ENCODE measurements around the gene SDR39U1.
A peak's percentile ranks its signal among the peaks of the same experiment; 100 is the strongest.

The SDR39U1 gene

GRCh38 chr14:24430143-24430681, 12.4 kb downstream of the SDR39U1 start:
- DNase-seq = peak in 35 of 51 donors; percentile 23 to 86 (median 61)

GRCh38 chr14:24429395-24430142, 13.0 kb downstream of the SDR39U1 start, which contains the start of the genes CBLN3 and KHNYN:
CBLN3 (minus strand) TSS chr14:24429668; CDS start chr14:24429054, 614 bp downstream.
KHNYN (plus strand) TSS chr14:24429954; CDS start chr14:24430731, 777 bp downstream.
- DNase-seq = peak in 49 of 51 donors; percentile 33 to 86 (median 73)

GRCh38 chr14:24428628-24429394, 13.8 kb downstream of the SDR39U1 start:
- DNase-seq = no peak

- no peak for DNase-seq
Observed at GRCh38 chr14:24427537-24428508, 14.8 kb downstream of the SDR39U1 start.

- DNase-seq = no peak
Observed at GRCh38 chr14:24426912-24427536, 15.6 kb downstream of the SDR39U1 start.

- no peak for DNase-seq
Observed at GRCh38 chr14:24426150-24426911, 16.2 kb downstream of the SDR39U1 start.

- DNase-seq = no peak
Observed at GRCh38 chr14:24425704-24426103, 16.9 kb downstream of the SDR39U1 start.

GRCh38 chr14:24422694-24423601, 19.6 kb downstream of the SDR39U1 start:
- no peak for DNase-seq

- no peak for DNase-seq
Observed at GRCh38 chr14:24422261-24422660, 20.3 kb downstream of the SDR39U1 start.

- no peak for DNase-seq
Observed at GRCh38 chr14:24418492-24418873, 24.1 kb downstream of the SDR39U1 start.

GRCh38 chr14:24417832-24418491, 24.6 kb downstream of the SDR39U1 start:
- no peak for DNase-seq

GRCh38 chr14:24416932-24417619, 25.5 kb downstream of the SDR39U1 start:
- DNase-seq = no peak

- no peak for DNase-seq
Observed at GRCh38 chr14:24416254-24416931, 26.2 kb downstream of the SDR39U1 start.

GRCh38 chr14:24415421-24416253, 26.9 kb downstream of the SDR39U1 start:
- DNase-seq = no peak

GRCh38 chr14:24414732-24415420, 27.7 kb downstream of the SDR39U1 start:
- DNase-seq = no peak
